M059J (cell line): ENCODE results near the gene EIF4G2. TPM values are rescaled to one million over a fixed set of nuclear protein-coding genes. Genes with fewer than 3 reads are reported as not detected.

Experiments used
- DNase-seq: peaks from one replicate; pipeline ENCODE4 v3.0.0-alpha.2; 2012; ENCODE audit warnings: low read depth
- total RNA-seq: library from RNA; depleted of rRNA; stranded (reverse); fragments of >200 nt; shearing (Covaris generic); gene quantifications from 2 replicates; pipeline ENCODE4 v1.2.3, GENCODE V29; 2014

Gene EIF4G2
- total RNA-seq, 1 experiment from 2014 or later: 782 TPM

DNA sequence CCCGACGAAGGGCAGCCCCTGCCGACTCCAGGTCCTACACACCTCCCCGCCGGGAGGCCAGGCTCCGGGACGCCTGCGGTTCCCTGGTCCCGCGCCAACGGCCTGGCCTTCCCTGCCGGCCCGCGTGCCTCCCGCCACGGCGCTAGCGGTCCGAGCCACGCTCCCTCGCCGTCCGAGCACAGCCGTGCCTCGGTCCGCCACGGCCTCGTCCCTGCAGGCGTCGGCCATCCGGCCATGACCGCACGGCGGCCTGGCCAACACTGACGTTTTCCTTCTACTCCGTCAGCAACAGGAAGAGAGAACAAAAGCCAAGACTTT, 532 bp downstream of the EIF4G2 start:
- no peak for DNase-seq

DNA sequence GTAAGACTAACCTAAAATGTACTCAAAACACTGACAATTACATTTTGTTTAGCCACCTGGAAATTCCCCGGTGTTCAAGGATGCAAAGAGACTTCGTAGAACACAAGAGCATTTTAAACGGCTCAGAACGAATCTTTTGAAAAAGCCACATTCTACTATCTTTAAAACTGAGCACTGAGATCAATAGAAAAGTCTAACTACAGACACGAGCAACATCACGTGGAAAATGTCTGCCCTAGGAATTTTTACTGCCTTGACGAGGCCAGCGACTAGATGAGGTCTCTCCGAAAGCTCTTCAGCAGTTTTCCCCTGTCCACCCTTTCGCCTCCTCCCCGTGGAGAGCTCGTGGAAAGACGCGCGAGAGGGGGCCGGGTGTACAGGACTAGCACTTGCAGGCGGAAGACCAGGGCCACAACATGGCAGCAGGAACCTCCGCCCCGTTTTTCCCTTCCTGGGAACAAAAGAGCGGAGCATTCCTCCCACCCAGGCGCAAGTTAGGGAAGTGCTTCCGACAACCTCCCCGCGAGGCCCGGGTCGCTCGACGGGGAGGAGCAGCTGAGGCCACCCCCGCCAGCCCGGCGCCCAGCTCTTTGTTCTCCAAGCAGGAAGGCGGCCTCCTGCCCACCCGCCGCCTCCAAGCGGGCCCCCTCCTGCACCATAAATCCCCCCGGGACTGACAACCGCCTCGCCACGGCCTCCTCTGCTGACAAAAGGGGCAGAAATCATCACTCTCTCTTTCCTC, 1.1 kb downstream of the EIF4G2 start:
- DNase-seq: peak; percentile 58

DNA sequence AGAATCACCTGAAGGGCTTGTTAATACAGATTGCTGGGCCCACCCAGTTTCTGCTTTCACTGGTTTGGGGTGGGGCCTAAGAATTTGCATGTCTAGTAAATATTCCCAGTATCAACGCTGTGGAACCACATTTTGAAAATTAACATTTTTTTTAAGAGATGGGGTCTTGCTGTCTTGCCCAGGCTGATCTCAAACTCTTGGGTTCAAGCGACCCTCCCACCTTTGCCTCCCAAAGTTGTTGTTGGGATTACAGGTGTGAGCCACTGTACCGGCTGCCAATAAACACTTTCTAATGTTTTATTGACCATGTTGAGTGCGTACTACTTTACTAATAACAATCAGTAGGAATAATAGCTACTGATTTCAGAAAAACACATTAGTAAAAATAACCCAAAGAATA, 2.5 kb downstream of the EIF4G2 start:
- DNase-seq: no peak

DNA sequence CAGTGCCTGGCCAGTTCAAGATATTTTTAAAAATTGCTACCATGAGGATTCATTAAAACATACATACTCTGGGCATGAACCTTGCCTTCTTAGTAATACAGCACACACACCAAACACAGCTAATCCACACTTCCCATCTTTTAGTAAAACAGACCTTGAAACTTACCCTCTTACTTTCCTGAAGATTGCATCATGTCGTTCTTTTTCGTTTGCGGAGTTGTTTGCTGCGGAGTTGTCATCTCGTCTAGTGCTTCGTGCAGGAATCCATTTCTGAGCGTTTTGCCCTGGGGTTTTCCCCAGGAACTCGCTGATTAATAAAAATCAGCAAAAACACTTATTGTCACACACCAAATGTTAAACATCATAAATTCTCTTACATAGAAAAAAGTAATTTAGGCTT, 3.0 kb downstream of the EIF4G2 start:
- no peak for DNase-seq

DNA sequence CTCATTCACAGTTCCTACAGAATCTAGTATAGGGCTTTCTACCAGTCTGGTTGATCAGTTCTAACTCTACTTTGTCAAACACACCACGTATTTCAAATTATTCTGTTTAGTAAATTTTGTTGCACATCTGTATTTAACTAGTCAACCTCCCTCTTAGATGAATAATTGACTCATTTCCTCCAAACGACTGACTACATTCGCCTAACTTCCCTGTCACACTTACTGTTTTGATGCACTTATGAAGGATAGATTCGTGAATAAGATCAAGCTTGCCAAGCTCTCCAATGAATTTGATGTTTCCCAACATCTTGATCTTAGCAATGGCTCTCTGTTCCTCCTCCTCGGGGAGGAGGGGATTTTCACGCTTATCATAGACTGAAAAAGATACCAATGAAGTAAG, 5.0 kb downstream of the EIF4G2 start:
- no peak for DNase-seq

DNA sequence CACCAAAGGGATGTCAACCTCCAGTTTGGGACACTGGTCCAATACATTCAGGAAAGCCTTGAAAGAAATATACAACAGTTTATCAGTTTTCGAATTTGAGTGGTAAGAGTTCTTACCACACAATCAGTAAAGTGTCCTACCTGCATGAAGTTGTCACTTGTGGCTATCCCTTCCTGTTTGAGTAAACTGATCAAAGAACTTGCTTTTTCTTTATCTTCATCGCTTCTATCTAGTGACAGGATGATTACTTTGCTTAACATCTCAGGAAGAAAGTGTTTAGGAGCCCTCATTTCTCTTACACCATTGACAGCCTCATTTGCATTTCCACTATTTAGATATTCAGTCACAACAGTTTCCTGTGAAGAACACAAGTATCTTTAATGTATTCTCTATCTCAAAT, 8.4 kb downstream of the EIF4G2 start:
- DNase-seq: no peak

DNA sequence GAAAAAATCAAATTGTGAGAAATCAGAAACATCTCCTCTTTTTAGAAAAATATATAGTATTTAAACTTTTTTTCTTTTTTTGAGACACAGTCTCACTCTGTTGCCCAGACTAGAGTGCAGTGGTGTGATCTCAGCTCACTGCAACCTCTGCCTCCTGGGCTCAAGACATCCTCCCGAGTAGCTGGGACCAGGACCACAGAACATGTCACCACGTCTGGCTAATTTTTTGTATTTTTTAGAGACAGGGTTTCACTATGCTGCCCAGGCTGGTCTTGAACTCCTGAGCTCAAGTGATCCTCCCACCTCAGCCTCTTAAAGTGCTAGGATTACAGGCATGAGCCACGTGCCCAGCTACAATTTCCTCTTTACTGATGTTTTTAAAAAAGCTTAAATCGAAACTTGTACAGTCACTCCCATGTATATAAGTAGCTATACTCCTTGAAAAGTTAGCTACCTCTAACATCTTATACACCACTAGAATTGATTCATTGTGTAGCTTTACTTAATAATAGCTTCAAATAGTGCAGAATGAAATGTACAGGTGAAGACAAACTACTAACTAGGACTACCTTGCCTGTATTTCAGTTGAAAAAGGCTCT, 10.3 kb downstream of the EIF4G2 start:
- DNase-seq: no peak

DNA sequence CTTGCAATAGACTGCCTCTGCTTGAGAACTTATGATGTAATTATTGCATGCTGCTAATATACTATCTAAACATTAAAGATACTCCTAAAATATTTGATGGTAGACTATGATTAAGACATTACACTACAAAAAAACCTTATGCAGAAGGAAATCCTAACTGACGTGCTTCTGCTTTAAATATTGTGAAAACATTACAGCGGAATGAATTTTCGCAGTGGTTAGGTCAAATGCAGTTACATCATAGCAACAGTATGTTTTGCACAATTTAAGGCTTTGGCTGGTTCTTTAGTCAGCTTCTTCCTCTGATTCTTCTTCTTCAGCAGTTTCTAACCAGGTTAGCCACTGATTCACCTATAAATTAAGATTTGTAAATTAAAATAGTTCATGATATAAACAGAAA, 11.2 kb downstream of the EIF4G2 start:
- no peak for DNase-seq

DNA sequence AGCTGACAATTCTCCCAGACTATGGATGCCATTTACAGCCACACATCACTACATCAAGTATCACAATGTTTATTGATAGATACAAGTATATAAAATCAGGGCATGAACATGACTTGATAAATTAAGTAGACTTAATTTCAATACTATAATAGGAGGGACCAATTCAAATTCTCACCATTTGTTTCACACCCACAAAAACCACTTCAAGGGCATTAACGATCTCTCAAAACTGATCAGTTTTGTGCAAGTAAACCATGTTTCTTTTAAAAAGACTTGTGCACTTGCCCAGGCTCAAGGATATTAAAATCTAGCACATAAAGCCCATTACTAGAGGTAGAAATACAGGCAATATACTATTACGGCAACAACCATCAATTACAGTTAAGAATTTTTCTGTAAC, 11.7 kb downstream of the EIF4G2 start:
- DNase-seq: no peak

DNA sequence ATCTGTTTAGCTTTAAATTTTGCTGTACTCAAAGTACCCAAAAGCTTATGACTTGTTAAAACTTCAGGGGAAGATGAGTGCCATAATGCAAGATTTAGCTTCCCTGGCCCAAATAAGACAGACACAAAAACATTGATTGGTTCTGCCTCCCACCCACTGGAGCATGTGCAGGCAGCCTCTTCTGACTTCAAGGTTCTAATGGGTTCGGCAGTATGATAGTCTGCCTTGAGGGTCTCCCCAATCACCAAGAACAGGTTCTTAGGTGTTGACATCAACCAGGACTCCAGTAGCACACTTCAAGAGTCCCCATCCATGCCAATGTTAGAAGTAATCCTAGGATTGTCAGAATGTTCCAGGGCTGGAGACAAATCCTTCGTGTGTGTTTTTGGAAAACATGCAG, 12.5 kb downstream of the EIF4G2 start:
- no peak for DNase-seq

DNA sequence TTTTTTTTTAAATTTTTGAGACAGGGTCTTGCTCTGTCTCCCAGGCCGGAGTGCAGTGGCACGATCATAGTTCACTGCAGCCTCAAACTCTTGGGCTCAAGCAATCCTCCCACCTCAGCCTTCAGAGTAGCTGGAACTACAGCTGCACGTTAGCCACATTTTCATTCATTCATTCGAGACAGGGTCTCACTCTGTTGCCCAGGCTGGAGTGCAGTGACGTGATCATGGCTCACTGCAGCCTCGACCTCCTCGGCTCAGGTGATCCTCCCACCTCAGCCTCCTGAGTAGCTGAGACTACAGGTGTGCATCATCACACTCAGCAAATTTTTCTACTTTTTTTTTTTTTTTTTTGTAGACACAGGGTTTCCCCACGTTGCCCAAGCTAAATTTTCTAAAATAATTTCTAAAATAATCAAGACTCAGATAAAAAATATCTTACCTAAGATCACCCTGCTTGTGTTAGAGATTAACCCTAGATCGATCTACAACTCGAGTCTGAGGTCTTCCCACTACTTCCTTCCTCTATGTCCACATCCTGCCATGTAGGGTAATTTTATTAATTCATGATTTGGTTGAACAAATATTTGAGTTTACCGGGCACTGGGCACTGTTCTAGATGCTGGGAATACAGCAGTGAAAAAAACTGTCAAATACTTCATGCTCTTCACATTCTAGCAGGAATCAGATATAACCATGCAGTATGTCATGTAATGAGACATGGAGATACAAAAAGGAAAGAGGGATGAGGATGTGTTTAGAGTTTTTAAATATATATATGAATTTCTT, 15.1 kb downstream of the EIF4G2 start:
- no peak for DNase-seq

DNA sequence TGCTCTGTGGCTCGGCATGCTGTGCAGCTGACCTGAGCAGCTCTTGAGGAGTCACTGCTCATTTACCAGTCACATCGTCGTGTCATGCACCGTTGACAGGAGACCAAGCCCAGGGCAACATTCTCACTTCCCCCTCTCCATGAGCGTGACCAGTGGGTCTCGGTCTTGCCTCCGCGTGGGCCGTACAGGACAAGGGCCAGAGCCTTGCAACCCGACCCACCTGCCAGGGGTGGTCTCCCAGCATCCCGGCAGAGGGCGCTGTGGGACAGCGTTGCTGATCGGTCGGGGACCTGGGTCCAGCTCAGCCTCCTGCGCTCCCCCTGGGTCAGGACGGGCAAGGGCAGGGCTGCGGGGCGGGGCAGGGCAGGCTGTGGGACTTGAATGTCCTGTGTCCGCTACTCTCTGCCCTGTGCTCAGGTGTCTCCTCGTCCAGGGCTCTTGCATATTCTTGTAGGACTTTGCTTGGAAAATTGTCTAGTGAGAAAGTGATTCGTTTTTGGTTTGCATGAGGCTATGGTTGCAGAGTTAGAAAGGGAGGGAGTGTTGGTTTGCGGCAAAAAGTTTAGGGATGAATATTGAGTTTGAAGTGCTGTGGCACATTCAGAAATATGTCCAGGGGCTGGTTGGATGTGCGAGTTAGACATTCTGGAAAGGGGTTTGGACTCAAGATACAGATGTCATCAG, 16.2 kb downstream of the EIF4G2 start:
- peak; percentile 80 for DNase-seq

DNA sequence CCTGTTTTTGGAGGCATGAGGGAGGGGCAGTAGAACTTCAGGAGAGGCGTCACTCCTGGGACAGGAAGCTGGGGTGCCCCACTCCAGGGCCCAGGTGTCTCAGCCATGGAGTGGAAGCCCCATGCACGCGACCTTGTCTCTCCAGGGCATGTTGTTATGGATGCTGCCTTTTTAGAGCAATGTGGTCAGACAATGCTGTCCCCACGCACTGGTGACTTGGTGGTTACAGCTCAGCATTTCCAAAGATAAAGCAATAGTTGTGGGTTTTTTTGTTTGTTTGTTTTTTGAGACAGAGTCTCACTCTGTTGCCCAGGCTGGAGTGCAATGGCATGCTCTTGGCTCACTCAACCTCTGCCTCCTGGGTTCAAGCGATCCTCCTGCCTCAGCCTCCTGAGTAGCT, 22.3 kb downstream of the EIF4G2 start:
- no peak for DNase-seq

DNA sequence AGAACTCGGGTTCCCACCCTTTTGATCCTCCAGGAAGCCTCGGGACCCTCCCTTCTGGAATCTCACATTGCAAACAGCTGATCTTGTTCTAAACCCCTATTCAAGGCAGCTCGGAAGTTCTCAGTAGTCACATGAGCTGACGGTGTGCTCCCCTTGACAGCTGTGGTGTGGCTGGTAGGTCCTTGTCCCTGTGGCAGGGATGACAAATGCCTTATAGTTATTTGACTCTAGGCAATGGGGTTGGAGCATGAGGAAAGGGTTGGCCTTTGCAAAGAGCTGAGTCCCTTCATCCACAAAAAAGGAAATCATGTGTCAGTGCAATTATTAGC, 23.6 kb downstream of the EIF4G2 start:
- no peak for DNase-seq

DNA sequence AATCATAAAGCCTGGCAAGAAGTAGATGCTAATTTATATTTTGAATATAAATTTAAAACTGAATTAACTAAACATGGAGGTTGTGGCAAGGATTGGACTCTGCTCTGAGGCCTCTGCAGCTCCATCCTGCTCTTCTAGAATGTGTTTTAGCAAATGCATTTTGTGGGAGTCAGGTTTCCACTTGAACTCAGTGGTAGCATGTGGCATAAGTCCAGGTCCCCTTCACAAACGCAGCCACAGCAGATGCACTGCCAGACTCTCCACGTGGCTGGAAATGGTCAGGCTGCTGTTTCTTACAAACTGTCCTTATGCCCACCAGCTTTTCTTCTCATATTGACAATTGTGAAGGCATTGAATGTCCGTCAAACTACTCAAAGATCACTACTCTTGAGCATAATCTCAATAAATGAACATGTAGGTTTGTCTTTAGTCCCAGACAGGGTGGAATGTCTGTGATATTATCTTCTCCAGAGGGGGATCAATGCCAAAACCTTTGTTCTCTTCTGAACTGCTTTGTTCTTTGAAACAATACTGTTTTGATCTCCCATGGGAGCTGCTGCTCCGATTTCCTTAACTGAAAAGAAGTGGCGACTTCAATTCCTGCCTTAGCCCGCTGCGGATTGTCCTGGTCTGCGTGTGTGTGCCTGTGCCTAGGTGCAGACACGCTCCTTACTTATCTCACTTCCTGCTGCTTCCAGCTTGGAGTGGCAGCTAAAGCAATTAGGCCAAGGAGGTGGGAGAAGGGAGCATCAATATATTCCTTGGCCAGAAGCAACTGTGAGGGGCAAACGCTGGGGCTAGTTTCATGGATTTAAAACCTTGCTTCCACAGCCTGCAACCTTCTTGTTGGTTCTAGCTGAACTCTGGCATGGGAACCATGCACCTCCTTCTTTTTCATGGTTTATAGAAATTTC, 24.2 kb downstream of the EIF4G2 start:
- no peak for DNase-seq

DNA sequence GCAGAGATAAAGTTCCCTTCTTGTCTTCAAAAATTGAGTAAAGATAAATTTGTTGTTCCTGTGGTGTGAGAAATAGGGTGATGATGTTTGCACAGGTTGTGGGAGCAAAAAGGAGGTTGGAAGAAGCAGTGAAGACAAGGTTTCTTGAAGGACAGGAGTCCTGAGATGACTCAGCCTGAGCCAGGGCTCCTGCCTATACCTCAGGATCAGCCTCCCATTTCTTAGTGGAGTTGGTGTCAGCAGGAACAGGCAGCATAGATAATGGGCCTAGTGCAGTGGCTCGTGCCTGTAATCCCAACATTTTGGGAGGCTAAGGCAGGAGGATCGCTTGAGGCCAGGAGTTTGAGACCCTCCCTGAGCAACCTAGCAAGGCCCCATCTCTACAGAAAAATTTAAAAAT, 28.7 kb downstream of the EIF4G2 start:
- no peak for DNase-seq

DNA sequence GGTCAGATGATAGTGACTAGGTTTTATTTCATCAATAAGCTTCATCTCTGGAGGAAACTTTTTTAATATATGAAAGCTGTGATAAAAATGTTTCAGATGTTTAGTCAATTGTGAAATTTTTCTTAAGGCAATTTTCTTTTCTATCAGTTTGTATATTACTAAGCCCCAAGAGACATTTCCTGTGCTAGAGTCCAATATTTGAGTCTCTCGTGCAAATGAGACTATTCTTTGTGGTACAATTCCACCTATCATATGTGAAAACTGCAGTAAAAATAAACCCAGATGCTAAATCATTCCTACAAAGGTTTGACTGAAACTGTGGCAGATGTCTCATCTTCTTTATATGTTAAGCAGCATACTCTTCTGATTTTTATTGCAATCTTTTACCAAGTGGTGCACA, 29.6 kb downstream of the EIF4G2 start:
- DNase-seq: no peak

DNA sequence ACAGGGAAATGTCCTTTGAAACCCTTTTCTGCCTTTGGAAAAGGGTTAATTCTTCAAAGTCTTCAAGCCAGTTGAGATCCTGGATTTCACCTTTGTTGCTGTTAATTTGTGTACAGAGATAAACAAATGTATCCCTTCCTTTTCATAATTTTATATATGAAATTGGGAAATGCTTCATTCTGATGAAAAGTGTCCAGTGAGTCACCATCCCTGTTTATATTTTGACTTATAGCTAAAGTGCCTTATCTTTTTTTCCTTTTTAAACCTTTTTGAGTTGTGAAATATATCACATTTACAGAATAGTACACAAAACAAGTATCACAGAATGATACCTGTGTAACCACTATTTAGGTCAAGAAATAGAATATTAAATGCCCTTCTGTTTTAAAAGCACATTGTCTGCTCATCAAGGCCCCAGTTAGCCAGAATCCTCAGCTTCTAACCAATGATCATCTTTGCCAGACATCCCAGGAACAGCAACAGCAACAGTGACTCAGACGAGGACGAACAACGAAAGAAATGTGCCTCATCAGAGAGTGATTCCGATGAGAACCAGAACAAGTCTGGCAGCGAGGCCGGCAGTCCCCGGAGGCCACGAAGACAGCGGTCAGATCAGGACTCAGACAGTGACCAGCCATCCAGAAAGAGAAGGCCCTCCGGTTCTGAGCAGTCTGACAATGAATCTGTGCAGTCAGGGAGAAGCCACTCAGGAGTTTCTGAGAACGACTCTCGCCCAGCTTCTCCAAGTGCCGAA, 30.3 kb downstream of the EIF4G2 start:
- DNase-seq: no peak

DNA sequence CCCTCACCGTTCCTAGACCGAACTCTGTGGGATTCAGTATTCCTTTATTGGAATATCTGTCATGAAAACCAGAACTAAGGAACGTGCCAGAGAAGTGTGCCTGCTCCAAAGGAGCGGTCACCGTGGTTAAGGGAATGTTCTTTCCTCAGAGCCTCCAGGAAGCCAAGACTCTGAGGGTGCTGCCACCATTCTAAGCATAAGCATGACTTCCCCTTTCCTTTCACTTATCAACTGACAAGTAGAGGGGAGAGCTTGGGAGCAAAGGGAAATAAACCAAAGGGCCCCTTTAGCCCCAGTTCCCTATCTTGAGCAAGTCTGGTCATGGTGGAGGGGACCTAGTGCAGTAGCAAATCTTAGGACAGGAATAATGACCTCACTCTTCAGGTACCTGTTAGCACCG, 30.9 kb downstream of the EIF4G2 start:
- DNase-seq: no peak

DNA sequence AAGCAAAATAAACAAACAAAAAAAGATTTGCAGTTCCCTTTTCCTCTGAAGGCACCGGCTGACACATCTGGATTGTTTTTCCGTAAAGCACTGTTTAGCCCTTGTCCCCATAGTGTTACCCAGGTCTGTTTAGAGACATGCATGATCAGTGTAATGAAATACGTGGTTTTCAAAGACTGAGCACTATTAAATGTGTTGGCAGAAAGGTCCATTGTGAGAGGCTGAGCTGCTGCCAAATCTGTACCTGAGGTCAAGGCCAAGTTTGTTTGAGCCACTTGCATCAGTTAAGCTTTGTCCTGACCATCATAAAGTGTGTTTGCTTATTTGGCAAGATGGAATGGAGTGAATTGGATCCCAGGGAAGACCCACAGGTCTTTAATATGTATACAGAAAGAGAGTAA, 31.3 kb downstream of the EIF4G2 start:
- no peak for DNase-seq

DNA sequence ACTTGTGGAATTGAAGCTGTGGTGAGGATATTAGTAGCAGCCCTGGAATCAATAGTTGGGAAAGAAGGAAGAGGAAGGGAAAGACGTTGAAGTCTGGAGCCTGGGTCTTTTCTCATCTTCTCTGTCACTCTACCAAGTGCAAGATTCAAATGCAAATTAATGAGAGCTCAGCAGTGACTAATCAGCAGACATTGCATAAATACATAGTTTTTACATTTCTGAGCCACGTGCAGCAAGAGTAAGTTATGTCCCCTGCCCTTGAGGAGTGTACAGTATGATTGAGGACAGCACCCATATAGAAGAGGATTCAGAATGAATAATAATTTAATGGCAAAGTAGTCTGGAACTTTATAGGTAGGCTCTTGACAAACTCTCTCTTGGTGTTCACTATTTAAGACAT, 33.9 kb downstream of the EIF4G2 start:
- no peak for DNase-seq
